Spleen (tissue), 7 donors: ENCODE data around the gene PRSS23.

Experiments
- CTCF ChIP-seq, 11 experiments: fragments of 200-600 bp in 7 of 11; fragments of 450-650 bp in 4 of 11; sonication (generic) in 4 of 11; IDR thresholded peaks in 8 of 11; conservative IDR thresholded peaks in 3 of 11; 1 replicate in 7 of 11; 2 replicates in 4 of 11; pipeline versions ENCODE4 v1.4.0 to v1.8.0; 2016 to 2021; ENCODE audit warnings: antibody characterized with exemption in 11 of 11, inconsistent platforms in 4 of 11, mild to moderate bottlenecking in 1 of 11
- POLR2A ChIP-seq, 3 donors: fragments of 450-650 bp; IDR thresholded peaks; one replicate each; pipeline ENCODE4 v1.5.1; 2017; ENCODE audit warnings: antibody characterized with exemption in 3 of 3, mild to moderate bottlenecking in 1 of 3
- donor health status: DM: no; HTN: no; CAD: no; lungs with moderate emphysema.
- donor health status: DM: no; HTN: no; CAD: no.
- donor health status: DM: no; HTN: no; CAD: no.

GRCh38 chr11:86849679-86850078, 49.3 kb downstream of the PRSS23 start:
- TF ChIP-seq CTCF (IDR thresholded peaks at IDR 0.05 in 8 of 11, conservative IDR thresholded peaks at IDR 0.05 in 3 of 11), result no peak
- no peak for TF ChIP-seq POLR2A (IDR thresholded peaks at IDR 0.05)
